Jurkat, Clone E6-1 (cell line): ENCODE data around the gene CTXND1.
A peak's percentile ranks its signal among the peaks of the same experiment; 100 is the strongest.

ENCODE experiments used
- DNase-seq: peaks from one replicate; pipeline ENCODE4 v3.0.0-alpha.2; 2011; ENCODE audit warnings: low read depth, low spot score
- H3K4me3 ChIP-seq: 2 replicates; pipeline ENCODE4 v1.5.1; 2011; ENCODE audit warnings: mild to moderate bottlenecking, low read length, control low read depth, moderate library complexity

The CTXND1 gene

DNA sequence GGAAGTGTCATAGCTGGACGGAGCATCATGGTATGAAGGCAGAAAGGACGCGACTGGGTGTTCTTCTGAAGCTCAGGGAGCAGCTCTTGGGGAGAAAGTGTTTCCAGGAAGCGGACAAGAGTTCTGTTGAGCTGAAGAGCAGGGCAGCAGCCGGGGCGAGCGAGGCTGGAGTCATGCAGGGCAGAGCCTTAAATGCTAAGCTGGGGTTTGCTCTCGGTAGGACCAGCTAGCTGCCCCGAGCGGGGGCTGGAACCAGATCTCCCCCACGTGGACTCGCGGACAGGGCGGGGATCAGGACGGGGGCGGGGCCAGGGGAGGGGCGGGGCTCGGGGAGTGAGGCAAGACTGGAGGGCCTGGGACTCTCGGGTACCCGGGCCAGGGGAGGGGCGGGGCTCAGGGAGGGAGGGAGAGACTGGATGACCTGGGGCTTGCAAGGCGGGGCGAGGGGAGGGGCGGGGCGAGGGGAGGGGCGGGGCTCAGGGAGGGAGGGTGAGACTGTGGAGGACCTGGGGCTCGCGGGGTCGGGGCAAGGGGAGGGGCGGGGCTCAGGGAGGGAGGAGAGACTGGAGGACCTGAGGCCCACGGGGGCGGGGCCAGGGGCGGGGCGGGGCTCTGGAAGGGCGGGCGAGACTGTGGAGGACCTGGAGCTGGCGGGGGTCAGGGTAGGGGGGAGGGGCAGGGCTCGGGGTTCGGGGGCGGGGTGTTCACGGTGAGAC lies 99.7 kb downstream of the CTXND1 start:
- peak; percentile 85 for DNase-seq
- H3K4me3 ChIP-seq: peak overlapping the region; percentile 87

DNA sequence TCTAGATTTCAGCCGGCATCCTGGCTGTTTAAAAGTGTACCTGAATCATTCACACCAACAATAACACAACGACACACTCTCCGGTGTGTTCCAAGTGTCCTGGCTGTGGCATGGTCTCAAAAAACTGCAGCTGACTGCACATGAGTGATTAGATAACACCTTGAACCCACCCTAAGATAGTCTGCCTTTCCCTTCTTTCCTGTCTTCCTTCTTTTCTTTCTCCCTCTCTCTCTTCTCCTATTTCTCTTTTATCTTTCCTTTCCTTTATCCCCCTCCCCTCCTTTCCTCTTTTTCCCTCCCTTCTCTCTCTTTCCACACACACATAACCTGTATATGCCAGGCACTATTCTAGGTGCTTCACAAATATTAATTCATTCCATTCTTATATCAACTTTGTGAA lies 100.4 kb downstream of the CTXND1 start:
- H3K4me3 ChIP-seq: no peak overlapping the region
- no peak for DNase-seq

DNA sequence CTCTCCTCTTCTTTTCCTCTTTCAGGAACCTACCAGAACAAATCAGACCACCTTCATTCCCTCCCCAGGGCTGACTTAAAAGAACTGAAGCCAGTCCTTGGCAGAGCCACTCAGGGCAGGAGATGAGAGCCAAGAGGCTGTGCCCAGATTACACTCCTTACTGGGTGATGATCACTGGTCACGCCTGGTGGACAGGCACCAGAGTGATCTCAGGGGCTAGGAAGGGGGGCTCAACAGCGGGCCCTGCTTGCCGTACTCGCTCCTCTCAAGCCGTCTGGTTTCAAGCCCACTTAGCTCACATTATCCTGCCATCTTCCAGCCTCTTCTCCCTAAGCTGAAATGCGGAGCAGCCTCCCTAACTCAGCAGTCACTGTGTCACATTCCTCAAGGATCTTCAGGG lies 100.9 kb downstream of the CTXND1 start:
- no peak for DNase-seq

More for the DNA sequence above, 100.9 kb downstream of the CTXND1 start:
- H3K4me3 ChIP-seq: no peak overlapping the region
